Activated T-helper 2 cell treated with anti-CD3 and anti-CD28 coated beads, Interferon-gamma antibody, Interleukin-2, Interleukin-4, amounts not matched to agents 10 μg/mL and 5 μg/mL and 100 μg/mL, durations not matched to agents 14 hours and 24 hours and 36 hours (primary cell): ENCODE measurements around the gene TMEFF1. TPM values are rescaled to one million over a fixed set of nuclear protein-coding genes. Genes with fewer than 3 reads are reported as not detected.

Experiments
- DNase-seq: peaks from one replicate; pipeline ENCODE4 v3.0.0; 2021; ENCODE audit warnings: low spot score
- H3K27ac Mint-ChIP-seq: one replicate; pipeline ENCODE4 v1.8.0; 2021; ENCODE audit warnings: mixed read lengths
- H3K27me3 Mint-ChIP-seq: one replicate; pipeline ENCODE4 v1.8.0; 2021; ENCODE audit warnings: low read depth, mixed read lengths
- H3K36me3 Mint-ChIP-seq: one replicate; pipeline ENCODE4 v1.8.0; 2021; ENCODE audit warnings: low read depth, mixed read lengths
- H3K4me1 Mint-ChIP-seq: one replicate; pipeline ENCODE4 v1.8.0; 2021; ENCODE audit warnings: low read depth, mixed read lengths
- H3K4me3 Mint-ChIP-seq: one replicate; pipeline ENCODE4 v1.8.0; 2021; ENCODE audit warnings: low read depth, mild to moderate bottlenecking, moderate library complexity, mixed read lengths
- H3K9me3 Mint-ChIP-seq: one replicate; pipeline ENCODE4 v1.8.0; 2021; ENCODE audit warnings: mixed read lengths
- intact Hi-C: fragments of 100-400 bp; cut with micrococcal nuclease; formaldehyde crosslinking; loops from one replicate; pipeline ENCODE4 v1.15.1; 2023
- total RNA-seq: library from RNA; stranded (reverse); gene quantifications from 2 replicates; pipeline ENCODE4 v1.2.3, GENCODE V29; 2022

The TMEFF1 gene
- total RNA-seq, 1 donor from 2014 or later: 0.52 TPM

- Mint-ChIP-seq H3K9me3 (no peaks in the 10 kb centered on the region), H3K36me3 (no peaks in the 10 kb centered on the region), H3K4me1 (peaks cover 1% of the 10 kb centered on the region), H3K4me3 (no peak overlapping the region), H3K27ac (no peak overlapping the region), H3K27me3 (no peaks in the 10 kb centered on the region)
- intact Hi-C loops: no loop called here
- no peak for DNase-seq
Observed at GRCh38 chr9:100590481-100590880, 117.5 kb downstream of the TMEFF1 start.

DNA sequence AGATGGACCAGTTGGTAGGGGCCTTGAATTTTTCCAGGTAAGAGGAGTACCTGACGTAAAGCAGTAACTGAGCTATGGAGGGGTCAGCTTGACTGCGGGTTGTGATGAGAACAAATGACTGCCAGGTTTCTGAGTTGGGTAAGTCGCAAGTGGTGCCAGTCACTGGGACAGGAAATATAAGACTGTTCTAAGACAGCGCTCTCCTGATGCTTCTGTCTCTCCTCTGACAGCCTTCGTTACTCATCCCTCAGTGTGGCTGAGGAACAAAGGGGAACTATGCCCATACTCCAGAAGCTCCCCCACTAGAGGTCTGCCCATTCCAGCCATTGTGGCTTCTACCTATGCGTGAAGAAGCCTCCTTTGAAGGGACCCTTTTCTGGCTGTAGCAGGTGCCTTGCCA, 118.2 kb downstream of the TMEFF1 start:
- H3K27ac Mint-ChIP-seq: no peak overlapping the region
- no peak for DNase-seq
- H3K4me3 Mint-ChIP-seq: no peak overlapping the region
- peaks cover 4% of the 10 kb centered on the region for H3K27me3 Mint-ChIP-seq
- H3K4me1 Mint-ChIP-seq: peaks cover 3% of the 10 kb centered on the region
- no peaks in the 10 kb centered on the region for H3K36me3 Mint-ChIP-seq
- intact Hi-C loops: no loop called here
- H3K9me3 Mint-ChIP-seq: no peaks in the 10 kb centered on the region

- intact Hi-C loops: no loop called here
Observed at GRCh38 chr9:100591639-100592412, 118.9 kb downstream of the TMEFF1 start.

GRCh38 chr9:100595391-100596199, 122.6 kb downstream of the TMEFF1 start:
- Mint-ChIP-seq H3K4me3 (no peak overlapping the region), H3K27ac (no peak overlapping the region), H3K36me3 (no peaks in the 10 kb centered on the region), H3K27me3 (peaks cover 18% of the 10 kb centered on the region), H3K9me3 (no peaks in the 10 kb centered on the region), H3K4me1 (peaks cover 15% of the 10 kb centered on the region)
- DNase-seq: no peak
- intact Hi-C loops: loop anchor here (1.0 to 5.0 kb wide), 3 partner anchors 91 to 567 kb away; partner anchors contain the start of gene MSANTD3

More at GRCh38 chr9:100591639-100592412, 118.9 kb downstream of the TMEFF1 start:
- Mint-ChIP-seq H3K27me3 (peaks cover 7% of the 10 kb centered on the region), H3K36me3 (no peaks in the 10 kb centered on the region), H3K9me3 (no peaks in the 10 kb centered on the region), H3K4me3 (no peak overlapping the region), H3K4me1 (peaks cover 3% of the 10 kb centered on the region), H3K27ac (no peak overlapping the region)
- no peak for DNase-seq

GRCh38 chr9:100597236-100597635, 124.3 kb downstream of the TMEFF1 start:
- no peak for DNase-seq
- Mint-ChIP-seq H3K4me3 (no peak overlapping the region), H3K36me3 (no peaks in the 10 kb centered on the region), H3K4me1 (peaks cover 17% of the 10 kb centered on the region), H3K9me3 (no peaks in the 10 kb centered on the region), H3K27me3 (peaks cover 18% of the 10 kb centered on the region), H3K27ac (no peak overlapping the region)
- intact Hi-C loops: loop anchor here (5.0 kb wide), 1 partner anchor 170 kb away; the partner anchor contains the start of gene MSANTD3

DNA sequence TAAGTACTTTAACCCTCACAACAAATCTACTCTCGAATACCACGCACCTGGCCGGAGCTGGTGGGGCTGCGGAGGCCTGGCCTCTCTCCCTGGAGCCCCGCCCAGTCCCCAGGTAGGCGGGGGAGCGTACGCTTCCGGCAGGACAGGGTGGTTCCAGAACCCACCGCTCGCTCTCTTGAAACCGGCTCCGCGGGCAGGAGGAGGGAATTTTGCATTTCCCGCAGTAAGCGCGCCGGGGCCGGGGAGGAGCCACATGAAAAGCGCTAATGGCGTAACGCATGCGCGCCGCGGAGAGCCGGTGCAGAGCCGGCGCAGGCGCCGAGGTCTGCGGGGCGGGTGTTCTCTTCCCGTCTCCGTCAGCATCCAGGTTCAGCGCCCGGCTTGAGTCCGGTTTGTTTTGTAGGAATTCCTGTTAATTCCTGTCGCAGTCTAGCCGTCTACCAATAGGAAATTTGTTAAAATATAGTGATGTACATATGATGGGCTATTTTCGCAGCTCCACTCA, 125.7 kb downstream of the TMEFF1 start:
- H3K27me3 Mint-ChIP-seq: peaks cover 18% of the 10 kb centered on the region
- peaks cover 17% of the 10 kb centered on the region for H3K4me1 Mint-ChIP-seq
- H3K36me3 Mint-ChIP-seq: no peaks in the 10 kb centered on the region
- no peaks in the 10 kb centered on the region for H3K9me3 Mint-ChIP-seq
- H3K27ac Mint-ChIP-seq: no peak overlapping the region
- H3K4me3 Mint-ChIP-seq: peak overlapping the region; percentile 81
- DNase-seq: peak; percentile 69
- intact Hi-C loops: loop anchor here (1.0 to 5.0 kb wide), 2 partner anchors 171 to 246 kb away; partner anchors contain the start of genes MSANTD3 and TEX10

DNA sequence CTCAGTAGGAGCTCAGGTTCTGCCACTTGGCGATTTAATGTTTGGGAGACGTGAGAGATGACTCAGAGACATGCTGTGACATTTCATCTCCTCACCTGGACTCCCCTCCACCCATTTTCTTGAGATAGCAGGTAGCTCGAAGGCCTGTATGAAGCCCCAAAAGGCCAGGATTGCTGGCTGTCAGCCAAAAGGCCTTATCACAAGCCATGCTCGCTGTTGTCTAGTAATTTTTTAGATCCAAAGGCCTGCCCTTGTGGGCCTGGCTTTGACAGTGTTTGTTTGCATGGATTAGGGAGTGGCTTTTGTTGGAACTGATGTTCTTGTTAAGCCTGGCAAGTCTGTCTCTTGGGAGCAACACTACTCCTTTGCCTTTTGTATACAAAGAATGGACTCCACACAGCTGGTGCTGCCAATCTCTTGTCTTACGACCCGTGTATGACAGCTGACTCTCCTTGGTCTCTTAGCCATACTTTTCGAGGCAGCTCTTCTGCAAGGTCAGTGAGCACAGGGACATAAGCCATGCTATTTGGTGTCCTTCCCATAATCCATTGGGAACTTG, 127.7 kb downstream of the TMEFF1 start:
- intact Hi-C loops: loop anchor here (5.0 kb wide), 2 partner anchors 712 to 797 kb away; partner anchors contain the start of genes MRPL50 and ZNF189
- no peak for DNase-seq
- Mint-ChIP-seq H3K9me3 (no peaks in the 10 kb centered on the region), H3K27me3 (peaks cover 18% of the 10 kb centered on the region), H3K4me3 (no peak overlapping the region), H3K36me3 (no peaks in the 10 kb centered on the region), H3K4me1 (peaks cover 16% of the 10 kb centered on the region), H3K27ac (no peak overlapping the region)

DNA sequence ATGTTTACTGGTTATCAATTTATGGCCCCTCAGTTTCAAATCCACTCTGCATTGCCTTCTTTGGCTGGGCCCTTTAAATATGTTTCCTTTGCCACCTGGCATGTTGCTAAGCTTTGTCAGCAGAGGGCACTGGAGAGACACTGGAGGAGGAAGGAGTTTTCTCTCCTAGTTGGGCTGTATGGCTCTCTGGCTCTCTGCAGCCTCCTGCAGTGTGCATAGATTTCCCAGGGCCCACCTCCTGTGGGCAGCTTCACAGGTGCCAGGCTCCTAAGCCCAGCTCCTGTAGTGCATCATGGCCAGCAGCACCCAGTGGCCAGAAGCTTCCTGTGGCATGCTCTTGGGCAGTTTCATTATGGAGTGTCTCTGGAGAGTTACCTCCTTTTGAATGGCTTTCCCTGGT, 128.3 kb downstream of the TMEFF1 start:
- H3K4me3 Mint-ChIP-seq: peak overlapping the region; percentile 32
- peaks cover 15% of the 10 kb centered on the region for H3K4me1 Mint-ChIP-seq
- peak; percentile 25 for DNase-seq
- H3K27ac Mint-ChIP-seq: no peak overlapping the region
- intact Hi-C loops: loop anchor here (5.0 kb wide), 2 partner anchors 711 to 796 kb away; partner anchors contain the start of genes MRPL50 and ZNF189
- H3K36me3 Mint-ChIP-seq: no peaks in the 10 kb centered on the region
- H3K27me3 Mint-ChIP-seq: peaks cover 14% of the 10 kb centered on the region
- H3K9me3 Mint-ChIP-seq: no peaks in the 10 kb centered on the region

- Mint-ChIP-seq H3K4me3 (no peak overlapping the region), H3K36me3 (no peaks in the 10 kb centered on the region), H3K27me3 (peaks cover 8% of the 10 kb centered on the region), H3K9me3 (no peaks in the 10 kb centered on the region), H3K4me1 (peaks cover 15% of the 10 kb centered on the region), H3K27ac (no peak overlapping the region)
- intact Hi-C loops: loop anchor here (5.0 kb wide), 2 partner anchors 710 to 795 kb away; partner anchors contain the start of genes MRPL50 and ZNF189
- DNase-seq: no peak
Observed at GRCh38 chr9:100602342-100602801, 129.4 kb downstream of the TMEFF1 start.

DNA sequence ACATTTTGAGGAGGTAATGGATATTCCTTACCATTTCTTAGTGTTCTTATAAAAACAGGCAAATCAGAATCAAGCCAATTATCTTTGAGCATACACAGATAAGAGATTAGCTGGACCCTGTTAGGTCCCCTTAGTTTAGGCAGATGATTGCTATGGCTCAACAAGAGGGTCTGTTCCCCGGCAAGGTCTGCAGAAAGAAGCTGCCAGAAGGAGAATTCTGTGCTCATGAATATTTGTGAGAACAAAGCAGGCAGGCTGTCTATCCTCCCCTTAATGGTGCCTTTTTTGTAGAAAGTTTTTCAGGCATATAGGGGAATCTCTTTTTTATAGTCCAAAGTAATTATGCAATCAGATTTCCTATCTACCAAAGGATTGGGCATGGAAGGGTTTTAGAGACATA, 132.5 kb downstream of the TMEFF1 start:
- no peaks in the 10 kb centered on the region for H3K9me3 Mint-ChIP-seq
- no peak overlapping the region for H3K27ac Mint-ChIP-seq
- no peaks in the 10 kb centered on the region for H3K36me3 Mint-ChIP-seq
- peaks cover 2% of the 10 kb centered on the region for H3K4me1 Mint-ChIP-seq
- no peak for DNase-seq
- intact Hi-C loops: no loop called here
- no peak overlapping the region for H3K4me3 Mint-ChIP-seq
- no peaks in the 10 kb centered on the region for H3K27me3 Mint-ChIP-seq

- Mint-ChIP-seq H3K9me3 (peaks cover 18% of the 10 kb centered on the region), H3K36me3 (no peaks in the 10 kb centered on the region), H3K4me1 (no peaks in the 10 kb centered on the region), H3K27me3 (no peaks in the 10 kb centered on the region), H3K27ac (no peak overlapping the region), H3K4me3 (no peak overlapping the region)
- intact Hi-C loops: no loop called here
- DNase-seq: no peak
Observed at GRCh38 chr9:100619194-100619593, 146.2 kb downstream of the TMEFF1 start.

DNA sequence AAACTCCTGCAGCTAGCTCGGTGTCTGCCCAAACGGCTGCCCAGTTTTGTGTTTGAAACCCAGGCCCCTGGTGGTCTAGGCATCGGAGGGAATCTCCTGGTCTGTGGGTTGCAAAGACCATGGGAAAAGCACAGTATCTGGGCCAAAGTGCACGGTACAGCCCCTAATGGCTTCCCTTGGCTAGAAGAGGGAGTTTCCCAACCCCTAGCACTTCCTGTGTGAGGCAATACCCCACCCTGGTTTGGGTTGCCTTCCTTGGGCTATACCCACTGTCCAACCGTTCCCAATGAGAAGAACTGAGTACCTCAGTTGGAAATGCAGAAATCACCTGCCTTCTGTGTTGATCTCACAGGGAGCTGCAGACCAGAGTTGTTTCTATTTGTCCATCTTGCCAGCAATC, 146.7 kb downstream of the TMEFF1 start:
- Mint-ChIP-seq H3K9me3 (peaks cover 18% of the 10 kb centered on the region), H3K36me3 (no peaks in the 10 kb centered on the region), H3K4me3 (no peak overlapping the region), H3K27me3 (no peaks in the 10 kb centered on the region), H3K4me1 (no peaks in the 10 kb centered on the region), H3K27ac (no peak overlapping the region)
- DNase-seq: no peak
- intact Hi-C loops: no loop called here
